Measurements from ENCODE around the gene EXOC2. TPM values are rescaled to one million over a fixed set of nuclear protein-coding genes. Genes with fewer than 3 reads are reported as not detected.
A peak's percentile ranks its signal among the peaks of the same experiment; 100 is the strongest.

Gene EXOC2
- total and polyA plus RNA-seq, 2 donors (not counting 3 experiments of a cell fraction or from before 2014, with no cell fraction given): 18.2 to 30.8 TPM

GRCh38 chr6:611928-612327 is 81.0 kb downstream of the EXOC2 start:
- intact Hi-C loops (cut with micrococcal nuclease) (no loop called here), dilution Hi-C loops (cut with MboI; ENCODE audit: extremely low pct_ligation_motif_present, low sequenced_read_pairs) (no loop called here)

More at GRCh38 chr6:611928-612327, 81.0 kb downstream of the EXOC2 start:
- peaks cover 1 to 4% of the 10 kb centered on the region in 2 experiments for H3K36me3 ChIP-seq (ENCODE audit: control insufficient read depth in 2 of 2, extremely low read depth in 1 of 2, insufficient read depth in 2 of 2, low read length in 2 of 2)
- ChIA-PET CTCF (no interaction called here), POLR2A (no interaction called here)
- no TSS peak for BruUV-seq (replicated peaks)
- TF ChIP-seq, protein P1, sequence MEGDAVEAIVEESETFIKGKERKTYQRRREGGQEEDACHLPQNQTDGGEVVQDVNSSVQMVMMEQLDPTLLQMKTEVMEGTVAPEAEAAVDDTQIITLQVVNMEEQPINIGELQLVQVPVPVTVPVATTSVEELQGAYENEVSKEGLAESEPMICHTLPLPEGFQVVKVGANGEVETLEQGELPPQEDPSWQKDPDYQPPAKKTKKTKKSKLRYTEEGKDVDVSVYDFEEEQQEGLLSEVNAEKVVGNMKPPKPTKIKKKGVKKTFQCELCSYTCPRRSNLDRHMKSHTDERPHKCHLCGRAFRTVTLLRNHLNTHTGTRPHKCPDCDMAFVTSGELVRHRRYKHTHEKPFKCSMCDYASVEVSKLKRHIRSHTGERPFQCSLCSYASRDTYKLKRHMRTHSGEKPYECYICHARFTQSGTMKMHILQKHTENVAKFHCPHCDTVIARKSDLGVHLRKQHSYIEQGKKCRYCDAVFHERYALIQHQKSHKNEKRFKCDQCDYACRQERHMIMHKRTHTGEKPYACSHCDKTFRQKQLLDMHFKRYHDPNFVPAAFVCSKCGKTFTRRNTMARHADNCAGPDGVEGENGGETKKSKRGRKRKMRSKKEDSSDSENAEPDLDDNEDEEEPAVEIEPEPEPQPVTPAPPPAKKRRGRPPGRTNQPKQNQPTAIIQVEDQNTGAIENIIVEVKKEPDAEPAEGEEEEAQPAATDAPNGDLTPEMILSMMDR (IDR thresholded peaks at IDR 0.05; ENCODE audit: extremely low read depth in 1 of 2, insufficient read depth in 1 of 2, low read depth in 1 of 2, low read length in 2 of 2): no peak
- TF ChIP-seq POLR2A (IDR thresholded peaks at IDR 0.05; ENCODE audit: low read depth, low read length) (no peak), MYC (IDR thresholded peaks at IDR 0.05; ENCODE audit: low read depth, low read length) (no peak), JUN (IDR thresholded peaks at IDR 0.05; ENCODE audit: borderline replicate concordance, insufficient read depth, insufficient read length, low read depth) (no peak), FOS (IDR thresholded peaks at IDR 0.05; ENCODE audit: borderline replicate concordance, insufficient read depth, low read length) (no peak), POLR2AphosphoS5 (IDR thresholded peaks at IDR 0.05; ENCODE audit: insufficient read depth, low read depth, low read length) (no peak), GATA2 (IDR thresholded peaks at IDR 0.05; ENCODE audit: insufficient read depth, insufficient read length, low read depth, low read length) (no peak)
- TF ChIP-seq, protein P2, sequence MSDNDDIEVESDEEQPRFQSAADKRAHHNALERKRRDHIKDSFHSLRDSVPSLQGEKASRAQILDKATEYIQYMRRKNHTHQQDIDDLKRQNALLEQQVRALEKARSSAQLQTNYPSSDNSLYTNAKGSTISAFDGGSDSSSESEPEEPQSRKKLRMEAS (IDR thresholded peaks at IDR 0.05; ENCODE audit: insufficient read depth, insufficient read length): no peak
- H3K27me3 ChIP-seq (ENCODE audit: control insufficient read depth in 2 of 2, insufficient read depth in 2 of 2, low read length in 2 of 2): no peaks in the 10 kb centered on the region
- no peak overlapping the region for H3K9ac ChIP-seq (replicated peaks; ENCODE audit: extremely low read depth, insufficient read depth, low read length)
- no peaks in the 10 kb centered on the region for H3K79me2 ChIP-seq (ENCODE audit: control insufficient read depth, insufficient read depth, low read length)
- no peak overlapping the region for H3K4me2 ChIP-seq (ENCODE audit: insufficient read depth, low read length)
- no peaks in the 10 kb centered on the region for H3K9me1 ChIP-seq (replicated peaks; ENCODE audit: control insufficient read depth, extremely low read depth, insufficient read depth, low read length)
- H3K9me3 ChIP-seq (replicated peaks; ENCODE audit: control insufficient read depth, insufficient read depth, low read length): no peaks in the 10 kb centered on the region
- FAIRE-seq: peak; percentile 31
- no peak overlapping the region for H2AFZ ChIP-seq (ENCODE audit: low read depth, low read length)
- H3K4me1 ChIP-seq (ENCODE audit: control insufficient read depth, extremely low read depth, insufficient read depth, low read length): peaks cover 7% of the 10 kb centered on the region
- H3K27ac ChIP-seq (ENCODE audit: insufficient read depth, low read depth, low read length): no peak overlapping the region
- H4K20me1 ChIP-seq (replicated peaks; ENCODE audit: control insufficient read depth, extremely low read depth, insufficient read depth, low read length): no peaks in the 10 kb centered on the region
- no peak for DNase-seq (ENCODE audit: low read depth, low spot score)
- H3K4me3 ChIP-seq (replicated peaks in 1 of 3; ENCODE audit: insufficient read depth in 1 of 3, low read depth in 1 of 3, low read length in 3 of 3): no peak overlapping the region
